ENCODE measurements around the gene FOXN3.
"Not testable (repeated sequence)": the region's sequence is repeated elsewhere in the genome, so short reads cannot be mapped to it uniquely, and the experiment has no call there.

FOXN3 gene

DNA sequence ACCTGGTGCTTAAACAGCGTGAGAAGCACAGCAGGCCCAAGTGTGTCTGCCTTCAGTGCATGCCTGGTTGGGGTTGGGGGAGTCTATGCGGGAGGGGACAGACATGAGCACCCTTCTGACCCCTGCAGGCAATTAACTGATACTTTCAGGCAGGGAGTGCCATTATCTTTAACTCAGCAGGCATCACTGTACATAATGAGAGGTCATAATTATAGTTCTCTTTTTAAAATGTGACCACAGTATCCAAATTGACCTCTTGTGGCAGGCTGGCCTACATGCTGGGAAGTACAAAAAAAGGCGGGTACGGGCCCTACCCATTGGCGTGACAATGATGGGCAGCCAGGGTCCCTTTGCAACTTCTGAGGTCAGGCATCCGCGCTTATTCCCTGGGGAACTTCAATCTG, 209.1 kb downstream of the FOXN3 start:
- Histone ChIP-seq H3K36me3 (ENCODE audit: insufficient read depth, low read length) (no peaks in the 10 kb centered on the region), H3K4me3 (no peak overlapping the region), H3K9me3 (ENCODE audit: low read depth, low read length) (no peaks in the 10 kb centered on the region), H3K27ac (no peak overlapping the region), H3K9ac (ENCODE audit: insufficient read length) (no peak overlapping the region)
- DNase-seq (ENCODE audit: low read depth, low spot score) = no peak
- TF ChIP-seq EZH2 (IDR thresholded peaks at IDR 0.05) = no peak
- no peak for TF ChIP-seq POLR2AphosphoS5 (IDR thresholded peaks at IDR 0.05; ENCODE audit: borderline replicate concordance, low read depth, low read length)
- TF ChIP-seq FOXP2 (optimal IDR thresholded peaks at IDR 0.05; ENCODE audit: control extremely low read depth, extremely low read length, insufficient read depth) = no peak

DNA sequence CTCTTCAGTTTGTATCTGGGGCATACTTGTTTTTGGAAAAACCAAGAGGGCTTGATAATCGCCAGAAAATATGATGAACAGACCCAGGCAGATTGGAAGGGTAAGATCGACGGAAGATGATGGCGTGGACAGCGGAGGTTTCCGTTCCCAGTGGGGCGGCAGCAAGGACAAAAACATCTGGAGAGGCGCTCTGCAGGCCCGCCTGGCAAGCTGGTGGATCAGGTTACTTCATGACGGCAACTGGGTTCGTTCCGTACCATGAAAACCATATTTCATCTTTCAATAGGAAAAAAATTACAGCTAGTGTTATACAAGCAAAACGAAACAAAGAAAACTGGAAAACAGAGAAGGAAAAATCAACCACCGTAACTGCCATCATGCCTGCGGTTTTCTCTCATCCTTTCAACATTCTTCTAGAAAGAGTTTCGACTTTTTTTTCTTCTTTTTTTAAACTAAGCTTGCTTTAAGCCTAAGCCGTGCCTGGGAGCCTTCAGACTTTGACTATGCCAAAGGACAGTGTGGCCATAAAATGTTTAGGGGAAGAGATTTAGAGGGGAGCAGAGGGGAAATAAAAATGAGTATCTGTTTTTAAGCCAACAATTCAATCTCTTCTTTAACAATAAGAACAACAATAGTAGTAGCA, 210.5 kb downstream of the FOXN3 start:
- Histone ChIP-seq H3K9me3 (ENCODE audit: low read depth, low read length) (no peaks in the 10 kb centered on the region), H3K4me3 (no peak overlapping the region), H3K27ac (no peak overlapping the region), H3K36me3 (ENCODE audit: insufficient read depth, low read length) (no peaks in the 10 kb centered on the region), H3K9ac (ENCODE audit: insufficient read length) (no peak overlapping the region)
- DNase-seq (ENCODE audit: low read depth, low spot score) = no peak
- TF ChIP-seq POLR2AphosphoS5 (IDR thresholded peaks at IDR 0.05; ENCODE audit: borderline replicate concordance, low read depth, low read length) = no peak
- TF ChIP-seq EZH2 (IDR thresholded peaks at IDR 0.05) = no peak
- no peak for TF ChIP-seq FOXP2 (optimal IDR thresholded peaks at IDR 0.05; ENCODE audit: control extremely low read depth, extremely low read length, insufficient read depth)

DNA sequence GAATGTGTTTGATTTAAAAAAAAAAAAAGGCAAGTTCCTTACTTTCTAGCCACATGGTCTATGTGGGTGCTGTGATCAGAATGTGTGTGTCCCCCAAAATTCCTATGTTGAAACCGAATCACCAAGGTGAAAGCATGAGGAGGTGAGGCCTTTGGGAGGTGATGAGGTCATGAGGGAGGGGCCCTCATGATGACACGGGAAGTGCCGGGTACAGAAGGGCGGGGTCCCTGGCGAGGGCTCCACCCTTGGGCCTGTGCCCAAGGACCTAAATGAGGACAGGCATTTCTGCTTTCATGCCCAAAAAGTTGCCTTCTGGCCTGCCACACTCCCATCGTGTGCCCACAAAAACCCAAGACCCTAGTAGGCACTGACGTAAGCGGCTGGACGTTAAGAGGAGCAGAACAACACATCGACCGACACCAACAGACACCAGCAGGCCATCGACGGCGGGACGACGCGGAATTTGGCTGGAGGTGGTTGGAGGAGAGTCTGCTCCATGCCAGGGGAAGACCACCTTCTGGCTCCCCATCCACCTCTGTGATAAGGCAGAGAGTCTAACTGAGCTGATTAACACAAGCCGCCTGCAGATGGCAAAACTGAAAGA, 211.8 kb downstream of the FOXN3 start:
- TF ChIP-seq EZH2 (IDR thresholded peaks at IDR 0.05) (no peak), POLR2AphosphoS5 (IDR thresholded peaks at IDR 0.05; ENCODE audit: borderline replicate concordance, low read depth, low read length) (no peak), FOXP2 (optimal IDR thresholded peaks at IDR 0.05; ENCODE audit: control extremely low read depth, extremely low read length, insufficient read depth) (no peak)
- H3K27ac ChIP-seq = no peak overlapping the region
- no peaks in the 10 kb centered on the region for H3K36me3 ChIP-seq (ENCODE audit: insufficient read depth, low read length)
- DNase-seq (ENCODE audit: low read depth, low spot score) = no peak
- no peak overlapping the region for H3K4me3 ChIP-seq
- H3K9me3 ChIP-seq (ENCODE audit: low read depth, low read length) = no peaks in the 10 kb centered on the region
- no peak overlapping the region for H3K9ac ChIP-seq (ENCODE audit: insufficient read length)

DNA sequence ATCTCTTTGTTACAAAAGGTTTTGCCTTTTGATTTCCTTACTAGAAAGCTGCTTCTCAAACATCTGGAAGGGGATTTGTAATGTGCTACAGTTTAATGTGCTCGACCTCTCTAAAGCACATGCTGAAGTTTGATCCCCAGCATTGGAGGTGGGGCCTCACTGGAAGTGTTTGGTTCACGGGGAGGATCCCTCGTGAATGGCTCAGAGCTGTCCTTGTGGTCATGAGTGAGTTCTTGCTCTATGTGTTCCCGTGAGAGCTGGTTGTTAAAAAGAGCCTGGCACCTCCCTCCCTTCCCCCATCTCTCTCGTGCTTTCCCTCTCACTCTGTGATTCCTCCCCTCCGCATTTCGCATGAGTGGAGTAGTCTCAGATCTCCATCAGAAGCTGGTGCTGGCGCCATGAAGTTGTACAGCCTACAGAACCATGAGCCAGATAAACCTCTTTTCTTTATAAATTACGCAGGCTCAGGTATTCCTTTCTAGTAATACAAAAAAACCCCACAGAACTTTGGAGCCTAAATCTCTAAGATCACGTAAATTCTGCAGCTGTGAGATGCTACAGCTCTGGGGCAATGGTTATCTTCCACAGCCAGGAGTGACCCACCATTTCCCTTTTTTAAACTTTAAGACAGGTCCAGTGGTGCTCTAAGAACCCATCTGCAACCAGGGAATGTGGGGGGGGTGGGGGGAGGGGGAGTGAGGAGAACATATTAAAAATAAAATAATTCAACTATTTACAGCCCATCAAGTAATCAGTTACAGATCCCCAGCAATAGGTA, 214.4 kb downstream of the FOXN3 start:
- Histone ChIP-seq H3K9me3 (ENCODE audit: low read depth, low read length) (no peaks in the 10 kb centered on the region), H3K9ac (ENCODE audit: insufficient read length) (no peak overlapping the region), H3K4me3 (no peak overlapping the region), H3K27ac (no peak overlapping the region), H3K36me3 (ENCODE audit: insufficient read depth, low read length) (no peaks in the 10 kb centered on the region)
- no peak for DNase-seq (ENCODE audit: low read depth, low spot score)
- TF ChIP-seq POLR2AphosphoS5 (IDR thresholded peaks at IDR 0.05; ENCODE audit: borderline replicate concordance, low read depth, low read length) = no peak
- TF ChIP-seq FOXP2 (optimal IDR thresholded peaks at IDR 0.05; ENCODE audit: control extremely low read depth, extremely low read length, insufficient read depth) = no peak
- no peak for TF ChIP-seq EZH2 (IDR thresholded peaks at IDR 0.05)

DNA sequence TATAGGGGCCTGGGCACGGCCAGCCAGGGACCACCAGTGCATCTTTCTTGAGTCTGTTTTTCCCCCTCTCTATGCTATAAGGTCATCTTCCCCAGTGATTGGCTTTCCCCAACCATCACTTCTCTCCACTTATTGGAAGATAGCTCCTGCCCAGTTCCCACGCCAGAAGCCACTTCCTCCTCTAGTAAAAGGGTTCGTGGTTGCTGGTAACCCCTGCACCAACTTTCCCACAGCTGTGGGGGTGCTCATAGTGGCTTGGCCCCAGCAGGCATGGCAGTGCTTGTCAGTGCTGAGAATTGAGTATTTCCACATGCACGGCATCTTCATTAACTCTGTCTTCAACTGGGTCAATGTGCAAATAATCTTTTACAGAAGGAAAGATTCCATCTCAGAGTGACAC, 215.4 kb downstream of the FOXN3 start:
- Histone ChIP-seq H3K9me3 (ENCODE audit: low read depth, low read length) (no peaks in the 10 kb centered on the region), H3K9ac (ENCODE audit: insufficient read length) (no peak overlapping the region), H3K4me3 (no peak overlapping the region), H3K36me3 (ENCODE audit: insufficient read depth, low read length) (no peaks in the 10 kb centered on the region), H3K27ac (no peak overlapping the region)
- TF ChIP-seq FOXP2 (optimal IDR thresholded peaks at IDR 0.05; ENCODE audit: control extremely low read depth, extremely low read length, insufficient read depth) = no peak
- no peak for TF ChIP-seq POLR2AphosphoS5 (IDR thresholded peaks at IDR 0.05; ENCODE audit: borderline replicate concordance, low read depth, low read length)
- no peak for TF ChIP-seq EZH2 (IDR thresholded peaks at IDR 0.05)
- DNase-seq (ENCODE audit: low read depth, low spot score) = no peak

DNA sequence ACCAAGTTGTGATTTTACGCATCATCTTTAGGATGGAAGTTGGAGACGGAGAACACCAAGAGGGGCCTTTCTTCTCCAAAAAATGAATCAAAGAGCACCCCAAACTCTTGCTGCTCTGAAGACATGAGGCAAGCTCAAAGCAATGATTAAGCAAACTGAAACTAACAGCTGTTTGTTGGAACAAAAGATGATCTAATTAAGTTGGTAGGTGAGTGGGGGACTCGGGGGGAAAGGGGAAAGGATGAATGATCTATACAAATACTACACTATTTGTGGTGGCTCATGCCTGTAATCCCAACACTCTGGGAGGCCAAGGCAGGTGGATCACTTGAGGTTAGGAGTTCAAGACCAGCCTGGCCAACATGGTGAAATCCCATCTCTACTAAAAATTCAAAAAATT, 217.7 kb downstream of the FOXN3 start:
- H3K36me3 ChIP-seq (ENCODE audit: insufficient read depth, low read length) = not testable (repeated sequence)

DNA sequence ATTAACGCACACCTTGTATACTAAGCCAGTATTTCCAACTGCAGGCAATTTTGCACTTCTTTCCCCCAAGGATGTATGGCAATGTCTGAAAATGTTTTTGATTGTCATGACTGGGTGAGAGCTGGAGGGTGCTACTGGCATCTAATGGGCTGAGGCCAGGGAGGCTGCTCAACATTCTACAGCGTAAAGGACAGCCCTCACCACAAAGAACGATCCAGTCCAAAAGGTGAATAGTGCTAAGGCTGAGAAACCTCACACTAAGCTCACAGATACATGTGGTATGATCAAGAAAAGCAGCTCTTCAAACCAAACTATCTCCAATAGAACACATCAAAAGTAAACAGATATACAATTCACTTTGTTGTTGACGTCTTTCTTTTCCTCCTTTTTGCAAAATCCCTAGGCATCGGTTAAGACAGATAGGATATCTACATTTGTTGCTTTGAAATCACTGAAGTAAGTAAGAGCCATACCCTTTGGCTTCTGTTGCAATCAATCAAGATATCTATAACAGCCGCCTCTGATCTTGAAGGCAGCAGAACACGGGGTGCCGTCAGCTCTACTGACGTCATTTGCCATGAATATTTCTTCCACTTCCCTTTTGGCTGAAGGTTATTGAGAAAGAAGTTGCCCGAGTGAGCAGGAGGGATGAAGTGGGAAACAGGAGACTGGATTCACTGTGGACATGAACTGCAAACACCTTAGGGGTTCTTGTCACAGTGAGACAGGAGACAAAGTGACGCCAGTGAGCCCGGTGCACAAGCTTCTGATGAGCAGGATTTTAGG, 218.3 kb downstream of the FOXN3 start:
- TF ChIP-seq EZH2 (IDR thresholded peaks at IDR 0.05) (no peak), POLR2AphosphoS5 (IDR thresholded peaks at IDR 0.05; ENCODE audit: borderline replicate concordance, low read depth, low read length) (no peak), FOXP2 (optimal IDR thresholded peaks at IDR 0.05; ENCODE audit: control extremely low read depth, extremely low read length, insufficient read depth) (no peak)
- Histone ChIP-seq H3K36me3 (ENCODE audit: insufficient read depth, low read length) (no peaks in the 10 kb centered on the region), H3K27ac (no peak overlapping the region), H3K9me3 (ENCODE audit: low read depth, low read length) (no peaks in the 10 kb centered on the region), H3K4me3 (no peak overlapping the region), H3K9ac (ENCODE audit: insufficient read length) (no peak overlapping the region)
- no peak for DNase-seq (ENCODE audit: low read depth, low spot score)

More for the DNA sequence above, 217.7 kb downstream of the FOXN3 start:
- not testable (repeated sequence) for H3K9me3 ChIP-seq (ENCODE audit: low read depth, low read length); DNase-seq (ENCODE audit: low read depth, low spot score); H3K4me3 ChIP-seq; H3K9ac ChIP-seq (ENCODE audit: insufficient read length); H3K27ac ChIP-seq

DNA sequence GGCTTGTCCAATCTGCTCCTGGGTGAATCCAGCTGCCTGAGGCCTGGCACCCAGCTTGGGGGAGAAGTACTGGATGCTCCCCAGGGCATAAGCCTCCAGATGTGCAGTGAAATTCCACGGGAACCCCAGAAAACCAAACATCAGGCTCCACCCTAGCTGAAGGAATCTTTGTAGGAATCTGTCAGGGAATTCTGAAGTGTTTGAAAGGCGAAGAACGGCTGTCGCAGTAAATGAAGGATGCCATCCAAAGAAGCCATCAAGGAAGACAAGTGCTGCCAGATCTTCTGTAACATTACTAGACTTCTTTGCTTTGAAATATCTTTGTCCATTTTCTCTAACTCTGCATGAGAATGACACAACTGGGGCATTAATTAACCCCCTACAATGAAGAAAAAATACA, 219.4 kb downstream of the FOXN3 start:
- Histone ChIP-seq H3K36me3 (ENCODE audit: insufficient read depth, low read length) (no peaks in the 10 kb centered on the region), H3K27ac (no peak overlapping the region), H3K9me3 (ENCODE audit: low read depth, low read length) (no peaks in the 10 kb centered on the region), H3K9ac (ENCODE audit: insufficient read length) (no peak overlapping the region), H3K4me3 (no peak overlapping the region)
- DNase-seq (ENCODE audit: low read depth, low spot score) = no peak
- TF ChIP-seq FOXP2 (optimal IDR thresholded peaks at IDR 0.05; ENCODE audit: control extremely low read depth, extremely low read length, insufficient read depth) (no peak), POLR2AphosphoS5 (IDR thresholded peaks at IDR 0.05; ENCODE audit: borderline replicate concordance, low read depth, low read length) (no peak), EZH2 (IDR thresholded peaks at IDR 0.05) (no peak)

Data from SK-N-MC (cell line).